Pulmonary artery endothelial cell (primary cell): ENCODE results near the gene ZDHHC3. TPM values are rescaled to one million over a fixed set of nuclear protein-coding genes. Genes with fewer than 3 reads are reported as not detected.
A peak's percentile ranks its signal among the peaks of the same experiment; 100 is the strongest.

ENCODE experiments used
- DNase-seq: peaks from one replicate; pipeline ENCODE4 v3.0.0-alpha.2; 2011; ENCODE audit warnings: low read depth, low spot score
- total RNA-seq: library from RNA; depleted of rRNA; stranded (reverse); fragments of >200 nt; gene quantifications from 2 replicates; pipeline ENCODE4 v1.2.3, GENCODE V29; 2014

The ZDHHC3 gene
- total RNA-seq, 1 donor from 2014 or later = 59.2 TPM

DNA sequence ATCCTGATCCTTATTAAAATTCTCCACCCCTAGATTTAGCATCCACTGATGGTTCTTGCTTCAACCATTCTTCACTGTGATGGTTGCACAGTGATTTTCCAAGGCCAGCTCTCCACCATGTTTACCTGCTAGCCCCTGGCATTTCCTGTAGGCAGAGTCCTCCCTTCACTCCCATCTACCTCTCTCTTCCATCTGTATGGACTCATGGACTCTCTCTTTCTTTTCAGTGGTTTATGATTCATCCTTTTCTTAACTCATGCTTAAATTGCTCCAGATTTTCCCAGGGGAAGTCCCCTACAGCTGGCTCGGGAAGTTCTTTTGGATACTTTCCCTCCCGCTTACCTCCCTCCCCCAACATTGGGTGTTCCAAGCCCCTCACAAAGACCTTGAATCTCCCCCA is 82.9 kb downstream of the ZDHHC3 start:
- DNase-seq = no peak

GRCh38 chr3:44892689-44893088 is 83.3 kb downstream of the ZDHHC3 start:
- no peak for DNase-seq

- DNase-seq = no peak
Observed at GRCh38 chr3:44890852-44891251, 85.1 kb downstream of the ZDHHC3 start.

DNA sequence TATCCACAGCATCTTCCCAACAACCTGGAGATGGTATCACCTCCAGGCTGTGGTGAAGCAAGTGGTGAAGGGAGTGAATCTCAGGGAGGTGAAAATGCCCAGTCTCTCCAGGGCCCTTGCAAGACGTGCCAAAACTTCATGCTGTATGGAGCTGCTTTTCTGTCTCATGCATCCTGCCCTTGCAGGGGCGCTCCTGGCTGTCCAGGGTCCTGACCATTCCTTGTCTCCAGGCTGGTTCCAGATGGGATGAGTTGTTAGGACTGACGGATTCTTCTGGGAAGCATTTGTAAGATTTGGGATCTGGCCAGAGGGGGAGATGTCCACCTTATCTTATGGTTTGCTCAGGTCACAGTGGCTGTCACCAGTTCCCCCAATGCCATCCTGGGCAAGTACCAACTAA is 85.7 kb downstream of the ZDHHC3 start:
- no peak for DNase-seq

DNA sequence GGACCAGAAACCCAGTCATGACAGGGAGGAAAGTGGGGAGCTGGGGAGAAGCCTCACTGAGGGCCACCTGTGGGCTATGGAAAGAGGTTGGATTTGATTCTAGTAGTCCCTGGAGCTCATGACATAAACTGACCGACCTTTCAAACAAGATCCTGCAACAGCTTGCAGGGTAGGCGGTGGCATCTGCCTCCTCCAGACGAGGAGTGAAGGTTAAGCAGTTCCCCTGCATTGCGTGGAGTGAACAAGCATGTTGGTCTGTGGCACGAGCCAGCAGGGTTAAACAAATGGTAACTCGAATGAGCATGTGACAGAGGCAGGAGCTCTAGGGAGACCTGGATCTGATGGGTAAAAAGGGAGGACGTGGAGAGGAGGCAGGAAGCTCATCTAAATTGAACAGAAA is 88.9 kb downstream of the ZDHHC3 start:
- no peak for DNase-seq

DNA sequence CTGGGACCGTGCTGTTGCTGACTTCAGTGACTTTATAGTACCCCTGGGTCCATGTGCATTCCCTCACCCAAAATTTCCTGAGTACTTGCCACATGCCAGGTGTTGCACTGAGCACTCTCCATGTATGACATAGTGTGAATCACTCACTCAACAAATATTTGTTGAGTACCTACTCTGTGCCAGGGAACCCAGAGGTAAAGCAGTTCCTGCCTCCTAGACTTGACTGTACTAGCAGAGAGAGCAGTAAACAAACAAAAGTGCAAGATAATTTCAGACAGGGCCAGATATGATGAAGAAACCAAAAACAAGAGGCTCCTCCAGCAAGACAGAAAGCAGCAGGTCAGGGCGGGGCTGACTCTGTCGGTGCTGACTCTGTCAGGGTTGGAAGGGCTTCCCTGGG is 89.4 kb downstream of the ZDHHC3 start:
- no peak for DNase-seq

DNA sequence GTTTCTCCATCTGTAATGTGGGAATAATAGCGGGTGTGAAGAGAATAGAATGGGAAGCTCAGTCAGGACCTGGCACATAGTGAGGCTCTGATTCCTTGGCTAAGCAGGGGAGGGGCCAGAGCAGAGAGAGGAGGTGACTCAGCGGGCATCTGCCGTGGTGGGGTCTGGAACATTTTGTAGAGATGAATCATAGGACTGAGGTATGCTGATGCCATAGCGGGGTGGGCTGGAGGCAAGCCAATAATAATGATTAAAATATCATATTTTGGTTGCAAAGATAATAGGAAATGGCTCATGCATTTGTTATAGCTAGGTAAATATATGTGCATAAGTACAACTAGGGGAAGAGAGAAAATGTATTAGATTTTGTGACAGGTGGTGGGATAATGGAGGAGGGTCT is 90.4 kb downstream of the ZDHHC3 start:
- DNase-seq = peak; percentile 88

DNA sequence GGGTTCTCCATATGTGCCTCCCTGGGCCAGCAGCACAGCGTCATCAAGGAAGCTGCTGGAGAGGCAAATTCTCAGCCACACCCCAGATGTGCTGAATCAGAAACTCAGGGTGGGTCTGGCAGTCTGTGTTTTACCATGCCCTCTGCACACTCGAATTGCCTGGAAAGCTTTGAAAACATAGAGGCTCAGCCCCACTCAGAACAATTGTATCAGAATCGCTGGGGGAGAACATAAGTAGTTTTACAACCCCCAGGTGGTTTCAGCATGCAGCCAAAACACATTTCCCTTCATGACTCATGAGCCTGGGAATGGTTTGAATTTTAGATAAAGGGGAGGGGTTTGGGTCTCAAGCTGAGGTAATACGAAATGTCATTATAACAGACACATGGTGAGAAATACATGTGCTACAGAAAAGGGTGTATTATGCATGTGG is 92.0 kb downstream of the ZDHHC3 start:
- peak; percentile 73 for DNase-seq

- no peak for DNase-seq
Observed at GRCh38 chr3:44883213-44883955, 92.6 kb downstream of the ZDHHC3 start.

DNA sequence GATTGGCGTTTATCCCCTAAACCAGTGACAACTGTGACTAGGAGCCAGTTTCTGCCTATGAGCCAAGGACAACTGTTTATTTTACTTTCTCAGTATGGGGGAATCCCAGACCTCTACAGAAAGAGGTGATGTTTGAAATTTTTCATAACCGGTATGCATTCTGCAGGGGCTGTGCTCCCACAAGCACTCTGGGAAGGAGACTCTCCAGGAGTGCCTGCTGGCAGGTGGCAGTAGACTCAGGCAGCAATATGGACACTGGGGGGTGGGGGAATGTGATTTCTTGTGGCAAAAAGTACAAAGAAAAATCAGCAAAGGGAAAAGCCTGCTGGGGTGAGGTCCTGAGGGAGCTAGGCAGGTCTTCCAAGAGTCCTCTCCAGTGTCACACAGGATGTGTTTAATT is 95.7 kb downstream of the ZDHHC3 start:
- no peak for DNase-seq

- DNase-seq = no peak
Observed at GRCh38 chr3:44877333-44877732, 98.6 kb downstream of the ZDHHC3 start.

GRCh38 chr3:44875596-44875995 is 100.4 kb downstream of the ZDHHC3 start:
- no peak for DNase-seq

Other genes starting within 250 kb of the ZDHHC3 start
- gene ZNF501, start 246.5 kb downstream of the ZDHHC3 start, total RNA-seq = 3.6 and 6.7 TPM in 2 replicates
- gene KIAA1143, start 214.6 kb downstream of the ZDHHC3 start, total RNA-seq = 17.8 and 18.7 TPM in 2 replicates
- gene KIF15, start 214.4 kb downstream of the ZDHHC3 start, total RNA-seq = 11.5 and 19.8 TPM in 2 replicates
- 10.2 and 11.3 TPM in 2 replicates for gene TMEM42, start 114.3 kb downstream of the ZDHHC3 start, total RNA-seq
- gene TGM4, start 101.6 kb downstream of the ZDHHC3 start, total RNA-seq = 0.14 and 0.26 TPM in 2 replicates
- gene EXOSC7, start 70 bp upstream of the ZDHHC3 start, total RNA-seq = 53.0 and 67.8 TPM in 2 replicates
- 0.11 and 0.26 TPM in 2 replicates for gene CLEC3B, start 50.1 kb upstream of the ZDHHC3 start, total RNA-seq
- 3.7 and 6.6 TPM in 2 replicates for gene CDCP1, start 170.2 kb upstream of the ZDHHC3 start, total RNA-seq